ENCODE measurements around the gene NEDD9. TPM values are rescaled to one million over a fixed set of nuclear protein-coding genes. Genes with fewer than 3 reads are reported as not detected.

The NEDD9 gene
- total RNA-seq, 1 donor from 2014 or later = 23.2 TPM

DNA sequence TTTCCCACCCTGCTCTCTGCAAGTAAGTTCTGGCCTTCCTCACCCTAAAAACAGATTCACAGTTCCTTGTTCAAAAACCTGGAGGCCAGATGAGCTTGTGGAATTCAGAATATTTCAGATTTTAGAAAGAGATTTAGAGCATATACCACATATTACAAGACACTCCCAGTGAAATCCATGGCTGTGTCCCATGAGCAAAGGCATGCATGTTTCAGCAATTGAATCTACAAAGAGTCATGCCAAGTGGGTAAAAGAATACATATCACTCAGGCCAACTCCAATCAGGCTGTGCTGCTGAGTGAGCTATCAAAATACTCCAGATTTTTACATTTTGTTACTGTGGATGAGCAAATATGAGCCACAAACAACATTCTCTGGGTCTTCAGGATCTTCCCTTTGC lies 10.2 kb upstream of the NEDD9 start:
- H3K36me3 Mint-ChIP-seq (ENCODE audit: low read depth) = no peaks in the 10 kb centered on the region
- H3K27ac Mint-ChIP-seq (ENCODE audit: unreplicated experiment) = peak overlapping the region; percentile 51
- TF ChIP-seq, protein P1, sequence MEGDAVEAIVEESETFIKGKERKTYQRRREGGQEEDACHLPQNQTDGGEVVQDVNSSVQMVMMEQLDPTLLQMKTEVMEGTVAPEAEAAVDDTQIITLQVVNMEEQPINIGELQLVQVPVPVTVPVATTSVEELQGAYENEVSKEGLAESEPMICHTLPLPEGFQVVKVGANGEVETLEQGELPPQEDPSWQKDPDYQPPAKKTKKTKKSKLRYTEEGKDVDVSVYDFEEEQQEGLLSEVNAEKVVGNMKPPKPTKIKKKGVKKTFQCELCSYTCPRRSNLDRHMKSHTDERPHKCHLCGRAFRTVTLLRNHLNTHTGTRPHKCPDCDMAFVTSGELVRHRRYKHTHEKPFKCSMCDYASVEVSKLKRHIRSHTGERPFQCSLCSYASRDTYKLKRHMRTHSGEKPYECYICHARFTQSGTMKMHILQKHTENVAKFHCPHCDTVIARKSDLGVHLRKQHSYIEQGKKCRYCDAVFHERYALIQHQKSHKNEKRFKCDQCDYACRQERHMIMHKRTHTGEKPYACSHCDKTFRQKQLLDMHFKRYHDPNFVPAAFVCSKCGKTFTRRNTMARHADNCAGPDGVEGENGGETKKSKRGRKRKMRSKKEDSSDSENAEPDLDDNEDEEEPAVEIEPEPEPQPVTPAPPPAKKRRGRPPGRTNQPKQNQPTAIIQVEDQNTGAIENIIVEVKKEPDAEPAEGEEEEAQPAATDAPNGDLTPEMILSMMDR (IDR thresholded peaks at IDR 0.05) = no peak
- no peak for DNase-seq (ENCODE audit: low spot score)
- no peaks in the 10 kb centered on the region for H3K9me3 Mint-ChIP-seq (ENCODE audit: low read depth)
- no peak overlapping the region for H3K4me3 Mint-ChIP-seq (ENCODE audit: unreplicated experiment)
- H3K4me1 Mint-ChIP-seq (ENCODE audit: low read depth) = peaks cover 29% of the 10 kb centered on the region
- no peaks in the 10 kb centered on the region for H3K27me3 Mint-ChIP-seq (ENCODE audit: low read depth)

DNA sequence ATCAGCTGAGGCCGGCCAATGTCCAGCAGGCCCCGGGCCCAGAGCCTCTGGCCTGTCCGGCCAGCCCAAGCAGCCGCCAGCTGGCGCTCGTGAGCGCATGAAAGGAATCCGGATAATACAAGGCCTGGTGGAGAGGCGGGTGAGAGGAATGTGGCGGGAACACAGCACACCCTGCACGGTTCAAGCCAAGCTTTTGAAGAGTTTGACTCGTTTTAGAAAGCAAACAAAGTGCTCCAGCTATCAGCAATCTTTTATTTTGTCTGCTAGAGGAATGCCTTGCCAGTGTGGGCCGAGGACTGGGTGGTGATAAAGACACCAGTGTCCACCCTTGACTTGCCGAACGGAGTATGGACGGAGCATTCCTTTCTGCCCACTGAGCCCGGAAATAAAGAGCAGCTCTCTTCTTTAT lies 9.3 kb upstream of the NEDD9 start:
- no peak overlapping the region for H3K4me3 Mint-ChIP-seq (ENCODE audit: unreplicated experiment)
- H3K36me3 Mint-ChIP-seq (ENCODE audit: low read depth) = no peaks in the 10 kb centered on the region
- H3K27me3 Mint-ChIP-seq (ENCODE audit: low read depth) = no peaks in the 10 kb centered on the region
- peaks cover 29% of the 10 kb centered on the region for H3K4me1 Mint-ChIP-seq (ENCODE audit: low read depth)
- TF ChIP-seq, protein P1 (IDR thresholded peaks at IDR 0.05) = peak; percentile 41
- no peak for DNase-seq (ENCODE audit: low spot score)
- H3K27ac Mint-ChIP-seq (ENCODE audit: unreplicated experiment) = no peak overlapping the region
- no peaks in the 10 kb centered on the region for H3K9me3 Mint-ChIP-seq (ENCODE audit: low read depth)

DNA sequence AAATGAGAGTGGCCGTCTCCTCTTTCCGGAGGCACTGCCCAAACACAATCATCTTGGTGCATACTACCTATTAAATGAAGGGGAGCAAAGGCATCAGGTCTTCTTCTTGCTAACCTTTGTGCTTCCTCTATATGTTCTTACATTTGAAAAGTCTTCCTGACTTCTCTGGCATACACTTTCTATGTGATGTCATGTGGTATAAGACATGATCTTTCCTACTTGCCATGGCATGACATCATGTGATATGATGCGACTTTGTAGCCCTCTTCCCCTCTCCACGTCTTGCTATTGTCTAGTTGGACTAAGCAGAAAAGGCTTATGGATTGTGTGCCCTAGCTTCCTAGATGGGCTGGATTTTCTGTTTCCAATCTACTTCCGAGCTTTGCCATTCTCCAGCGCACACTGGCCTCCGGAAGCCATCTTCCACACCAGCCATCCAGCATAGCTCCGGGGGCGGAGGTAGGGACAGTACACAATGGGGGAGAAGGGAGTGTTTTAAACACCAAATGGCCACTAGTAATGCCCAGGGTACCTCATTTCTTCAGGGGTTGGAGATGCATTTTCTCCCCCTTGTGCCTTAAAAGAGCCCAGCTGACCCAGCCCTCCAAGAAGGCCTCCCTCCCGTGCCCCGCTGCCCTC lies 8.8 kb upstream of the NEDD9 start:
- Mint-ChIP-seq H3K36me3 (ENCODE audit: low read depth) (no peaks in the 10 kb centered on the region), H3K4me3 (ENCODE audit: unreplicated experiment) (no peak overlapping the region), H3K27me3 (ENCODE audit: low read depth) (no peaks in the 10 kb centered on the region), H3K9me3 (ENCODE audit: low read depth) (no peaks in the 10 kb centered on the region), H3K27ac (ENCODE audit: unreplicated experiment) (no peak overlapping the region), H3K4me1 (ENCODE audit: low read depth) (peaks cover 34% of the 10 kb centered on the region)
- no peak for DNase-seq (ENCODE audit: low spot score)
- TF ChIP-seq, protein P1 (IDR thresholded peaks at IDR 0.05) = no peak

DNA sequence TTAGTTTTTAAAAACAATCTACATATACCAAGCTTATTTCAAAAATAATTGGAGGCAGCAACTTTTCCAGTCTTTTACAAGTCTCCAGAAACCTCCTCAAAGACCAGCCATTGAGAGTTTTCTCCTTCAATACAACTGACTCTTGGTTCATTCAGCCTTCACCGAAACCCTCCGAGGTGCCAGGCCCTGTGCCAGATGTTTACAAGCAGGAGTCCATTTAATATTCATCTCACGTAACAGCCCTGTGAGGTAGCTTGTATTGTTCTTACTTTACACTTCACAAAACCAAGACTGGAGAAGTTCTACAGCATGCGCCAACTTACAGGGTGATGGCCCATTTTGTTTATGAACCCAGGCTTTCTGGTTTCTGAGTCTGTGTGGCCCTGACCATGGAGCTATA lies 5.5 kb upstream of the NEDD9 start:
- Mint-ChIP-seq H3K27me3 (ENCODE audit: low read depth) (no peaks in the 10 kb centered on the region), H3K27ac (ENCODE audit: unreplicated experiment) (no peak overlapping the region), H3K9me3 (ENCODE audit: low read depth) (no peaks in the 10 kb centered on the region), H3K4me1 (ENCODE audit: low read depth) (peaks cover 34% of the 10 kb centered on the region), H3K36me3 (ENCODE audit: low read depth) (no peaks in the 10 kb centered on the region), H3K4me3 (ENCODE audit: unreplicated experiment) (no peak overlapping the region)
- DNase-seq (ENCODE audit: low spot score) = no peak
- TF ChIP-seq, protein P1 (IDR thresholded peaks at IDR 0.05) = no peak

DNA sequence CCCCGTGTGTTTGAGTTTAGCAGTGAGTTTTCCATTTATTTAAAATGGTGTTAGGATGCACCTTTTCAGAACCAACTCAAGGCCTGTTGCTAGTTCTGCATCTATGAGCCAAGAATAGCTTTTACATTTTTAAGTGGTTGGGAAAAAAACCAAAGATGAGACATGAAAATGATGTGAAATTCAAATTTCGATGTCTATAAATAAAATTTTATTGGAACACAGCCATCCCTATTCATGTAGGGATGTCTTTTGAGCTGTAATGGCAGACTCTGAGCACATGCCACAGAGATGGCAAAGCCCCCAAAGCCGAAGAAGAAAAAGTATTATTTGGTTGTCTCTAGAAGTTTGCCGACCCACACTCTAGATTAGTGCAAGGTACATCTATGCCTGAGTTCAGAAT lies 5.0 kb upstream of the NEDD9 start:
- no peak for DNase-seq (ENCODE audit: low spot score)
- H3K27me3 Mint-ChIP-seq (ENCODE audit: low read depth) = no peaks in the 10 kb centered on the region
- H3K9me3 Mint-ChIP-seq (ENCODE audit: low read depth) = no peaks in the 10 kb centered on the region
- TF ChIP-seq, protein P1 (IDR thresholded peaks at IDR 0.05) = no peak
- H3K27ac Mint-ChIP-seq (ENCODE audit: unreplicated experiment) = no peak overlapping the region
- no peaks in the 10 kb centered on the region for H3K36me3 Mint-ChIP-seq (ENCODE audit: low read depth)
- H3K4me3 Mint-ChIP-seq (ENCODE audit: unreplicated experiment) = no peak overlapping the region
- peaks cover 32% of the 10 kb centered on the region for H3K4me1 Mint-ChIP-seq (ENCODE audit: low read depth)

All from chondrocyte (in vitro differentiated cells).